ENCODE measurements around the gene SLC2A1. TPM values are rescaled to one million over a fixed set of nuclear protein-coding genes. Genes with fewer than 3 reads are reported as not detected.

The SLC2A1 gene
- total and polyA plus RNA-seq, 8 donors: 1.2 to 39.8 (median 18.3) TPM

DNA sequence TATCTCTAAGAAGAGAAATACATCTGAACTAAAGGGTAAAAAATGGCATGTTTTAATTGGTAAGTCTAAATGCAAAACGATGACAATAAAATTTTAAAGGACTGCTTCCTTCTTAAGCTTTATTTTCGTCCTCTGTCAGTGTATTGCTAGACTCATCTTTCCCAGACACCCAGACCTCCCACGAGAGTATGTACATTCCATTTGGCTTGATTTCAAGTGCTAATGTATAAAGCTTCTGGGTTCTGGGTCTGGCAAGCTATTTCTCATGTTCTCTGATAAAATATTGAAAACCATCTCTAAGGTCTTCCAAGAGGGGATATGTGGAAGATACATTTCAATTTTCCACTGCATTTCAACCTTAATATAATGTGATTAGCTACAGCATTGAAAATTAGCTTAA, 24.6 kb upstream of the SLC2A1 start:
- Histone ChIP-seq H3K27me3 (peaks cover 0 to 3% (median 0%) of the 10 kb centered on the region in 3 donors), H3K36me3 (no peaks in the 10 kb centered on the region), H3K27ac (no peak overlapping the region), H3K4me1 (no peaks in the 10 kb centered on the region), H3K4me3 (no peak overlapping the region), H3K9me3 (no peaks in the 10 kb centered on the region)
- TF ChIP-seq, protein P1, sequence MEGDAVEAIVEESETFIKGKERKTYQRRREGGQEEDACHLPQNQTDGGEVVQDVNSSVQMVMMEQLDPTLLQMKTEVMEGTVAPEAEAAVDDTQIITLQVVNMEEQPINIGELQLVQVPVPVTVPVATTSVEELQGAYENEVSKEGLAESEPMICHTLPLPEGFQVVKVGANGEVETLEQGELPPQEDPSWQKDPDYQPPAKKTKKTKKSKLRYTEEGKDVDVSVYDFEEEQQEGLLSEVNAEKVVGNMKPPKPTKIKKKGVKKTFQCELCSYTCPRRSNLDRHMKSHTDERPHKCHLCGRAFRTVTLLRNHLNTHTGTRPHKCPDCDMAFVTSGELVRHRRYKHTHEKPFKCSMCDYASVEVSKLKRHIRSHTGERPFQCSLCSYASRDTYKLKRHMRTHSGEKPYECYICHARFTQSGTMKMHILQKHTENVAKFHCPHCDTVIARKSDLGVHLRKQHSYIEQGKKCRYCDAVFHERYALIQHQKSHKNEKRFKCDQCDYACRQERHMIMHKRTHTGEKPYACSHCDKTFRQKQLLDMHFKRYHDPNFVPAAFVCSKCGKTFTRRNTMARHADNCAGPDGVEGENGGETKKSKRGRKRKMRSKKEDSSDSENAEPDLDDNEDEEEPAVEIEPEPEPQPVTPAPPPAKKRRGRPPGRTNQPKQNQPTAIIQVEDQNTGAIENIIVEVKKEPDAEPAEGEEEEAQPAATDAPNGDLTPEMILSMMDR (IDR thresholded peaks at IDR 0.05): no peak
- TF ChIP-seq EP300 (IDR thresholded peaks at IDR 0.05) (no peak), POLR2AphosphoS5 (IDR thresholded peaks at IDR 0.05) (no peak), POLR2A (IDR thresholded peaks at IDR 0.05) (no peak)
- DNase-seq: no peak
- 49 to 62% (median 53%) methylated on average over 3 of the region's 3 CpGs for WGBS, 5 donors
- intact Hi-C loops (cut with DNase I; ENCODE audit: low total_unique reads): no loop called here

DNA sequence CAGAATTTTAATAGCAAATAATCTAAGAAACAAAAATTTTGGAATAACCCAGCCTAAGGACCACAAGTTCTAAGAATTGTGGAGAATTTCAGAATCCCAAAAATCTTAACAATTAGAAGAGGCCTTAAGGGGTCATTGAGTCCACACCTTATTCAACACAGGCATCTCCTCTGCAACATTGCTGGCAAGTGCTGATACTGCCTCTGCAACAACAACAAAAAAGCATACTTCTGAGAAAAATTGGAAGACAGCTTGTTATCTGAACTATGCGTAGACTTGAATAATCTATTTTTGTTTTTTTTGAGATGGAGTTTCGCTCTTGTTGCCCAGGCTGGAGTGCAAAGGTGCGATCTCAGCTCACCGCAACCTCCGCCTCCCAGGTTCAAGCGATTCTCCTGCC, 24.0 kb upstream of the SLC2A1 start:
- H3K27me3 ChIP-seq: peaks cover 0 to 3% (median 0%) of the 10 kb centered on the region in 3 donors
- no peak overlapping the region for H3K27ac ChIP-seq
- TF ChIP-seq POLR2AphosphoS5 (IDR thresholded peaks at IDR 0.05): no peak
- DNase-seq: no peak
- H3K36me3 ChIP-seq: no peaks in the 10 kb centered on the region
- 77 to 97% (median 89%) methylated on average over 6 of the region's 6 CpGs for WGBS, 5 donors
- intact Hi-C loops (cut with DNase I; ENCODE audit: low total_unique reads): no loop called here
- no peak overlapping the region for H3K4me3 ChIP-seq
- no peaks in the 10 kb centered on the region for H3K9me3 ChIP-seq
- no peaks in the 10 kb centered on the region for H3K4me1 ChIP-seq

DNA sequence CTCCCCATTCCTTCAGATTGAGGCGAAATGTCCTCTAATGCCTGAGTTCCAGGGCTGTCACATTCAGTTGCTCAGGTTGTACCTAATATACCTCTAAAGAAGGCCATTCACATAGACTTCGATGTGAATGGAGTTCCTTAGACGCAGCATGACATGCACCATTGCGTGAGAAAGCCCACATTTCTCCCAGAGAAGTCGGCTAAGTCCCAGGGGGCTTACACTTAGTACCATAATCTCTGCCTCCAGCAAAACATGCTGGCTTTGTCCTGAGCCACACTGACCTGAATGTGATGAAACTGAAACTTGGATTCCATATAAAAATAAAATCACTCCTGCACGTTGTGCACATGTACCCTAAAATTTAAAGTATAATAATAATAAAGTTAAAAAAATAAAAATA, 23.2 kb upstream of the SLC2A1 start:
- no peaks in the 10 kb centered on the region for H3K4me1 ChIP-seq
- H3K4me3 ChIP-seq: no peak overlapping the region
- H3K27me3 ChIP-seq: peaks cover 0 to 3% (median 0%) of the 10 kb centered on the region in 3 donors
- no peak overlapping the region for H3K27ac ChIP-seq
- no peaks in the 10 kb centered on the region for H3K9me3 ChIP-seq
- intact Hi-C loops (cut with DNase I; ENCODE audit: low total_unique reads): no loop called here
- TF ChIP-seq, protein P1 (IDR thresholded peaks at IDR 0.05): no peak
- no peak for TF ChIP-seq POLR2AphosphoS5 (IDR thresholded peaks at IDR 0.05)
- no peak for TF ChIP-seq POLR2A (IDR thresholded peaks at IDR 0.05)
- no peak for TF ChIP-seq EP300 (IDR thresholded peaks at IDR 0.05)
- no peaks in the 10 kb centered on the region for H3K36me3 ChIP-seq
- DNase-seq: no peak
- 79 to 86% (median 81%) methylated on average over 6 of the region's 6 CpGs for WGBS, 5 donors

DNA sequence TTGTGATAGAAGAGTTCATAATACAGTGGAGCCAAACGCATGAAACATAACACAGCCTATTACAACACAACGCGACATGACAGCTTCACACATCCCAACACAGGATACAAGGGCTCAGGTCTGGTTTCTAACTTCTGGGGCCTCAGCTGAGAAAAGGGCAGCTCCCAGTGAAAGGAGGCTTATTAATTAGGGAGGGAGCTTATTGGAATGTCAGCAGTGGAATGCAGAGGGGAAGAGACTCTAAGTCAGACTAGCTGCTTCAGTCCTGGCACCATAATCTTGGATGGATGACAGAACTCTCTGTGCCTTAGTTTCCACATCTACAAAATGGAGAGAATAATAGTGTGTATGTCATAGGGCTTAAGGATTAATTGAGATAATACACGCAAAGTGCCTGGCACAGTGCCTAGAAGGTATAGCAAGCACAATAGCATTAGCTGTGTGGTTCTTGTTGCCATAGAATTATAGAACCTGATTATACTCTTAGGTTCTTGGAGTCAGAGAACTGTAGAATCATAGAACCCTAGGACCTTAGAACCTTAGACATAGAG, 22.7 kb upstream of the SLC2A1 start:
- H3K27ac ChIP-seq: no peak overlapping the region

More for the DNA sequence above, 22.7 kb upstream of the SLC2A1 start:
- DNase-seq: no peak
- TF ChIP-seq, protein P1 (IDR thresholded peaks at IDR 0.05): no peak
- no peak for TF ChIP-seq POLR2AphosphoS5 (IDR thresholded peaks at IDR 0.05)
- TF ChIP-seq EP300 (IDR thresholded peaks at IDR 0.05): no peak
- no peak for TF ChIP-seq POLR2A (IDR thresholded peaks at IDR 0.05)
- no peaks in the 10 kb centered on the region for H3K36me3 ChIP-seq
- WGBS, 5 donors: 66 to 77% (median 71%) methylated on average over 4 of the region's 4 CpGs
- intact Hi-C loops (cut with DNase I; ENCODE audit: low total_unique reads): no loop called here
- no peaks in the 10 kb centered on the region for H3K4me1 ChIP-seq
- no peaks in the 10 kb centered on the region for H3K9me3 ChIP-seq
- H3K27me3 ChIP-seq: peaks cover 0 to 3% (median 0%) of the 10 kb centered on the region in 3 donors
- no peak overlapping the region for H3K4me3 ChIP-seq

Data from stomach (tissue), 9 donors.